ENCODE measurements around the gene GRIA1. TPM values are rescaled to one million over a fixed set of nuclear protein-coding genes. Genes with fewer than 3 reads are reported as not detected.

Gene GRIA1
- total RNA-seq, 4 donors from 2014 or later = 1.7 TPM; not detected in 3

DNA sequence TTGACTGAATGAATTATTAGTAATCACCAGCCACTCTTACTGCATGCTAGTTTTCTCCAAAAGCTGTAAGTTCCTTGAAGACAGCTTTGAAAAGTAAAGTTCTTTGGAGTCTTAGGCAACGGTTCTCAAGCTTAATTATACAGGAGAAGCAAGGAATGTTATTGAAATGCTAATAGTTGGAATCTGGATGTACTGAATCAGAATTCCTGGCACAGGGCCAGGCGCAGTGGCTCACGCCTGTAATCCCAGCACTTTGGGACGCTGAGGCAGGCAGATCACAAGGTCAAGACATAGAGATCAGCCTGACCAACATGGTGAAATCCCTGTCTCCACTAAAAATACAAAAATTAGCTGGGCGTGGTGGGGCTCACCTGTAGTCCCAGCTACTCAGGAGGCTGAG lies 33.4 kb downstream of the GRIA1 start:
- Histone ChIP-seq H3K4me1 (no peaks in the 10 kb centered on the region), H3K9me3 (no peaks in the 10 kb centered on the region), H3K27ac (no peak overlapping the region), H3K27me3 (no peaks in the 10 kb centered on the region), H3K36me3 (no peaks in the 10 kb centered on the region), H3K4me3 (no peak overlapping the region)
- peak in 1 of 3 donors; percentile 47 for DNase-seq
- no peak for TF ChIP-seq CTCF (IDR thresholded peaks at IDR 0.05)
- TF ChIP-seq POLR2A (IDR thresholded peaks at IDR 0.05) = no peak

- Histone ChIP-seq H3K27me3 (no peaks in the 10 kb centered on the region), H3K36me3 (no peaks in the 10 kb centered on the region), H3K4me1 (no peaks in the 10 kb centered on the region), H3K4me3 (no peak overlapping the region), H3K27ac (no peak overlapping the region), H3K9me3 (no peaks in the 10 kb centered on the region)
- TF ChIP-seq CTCF (IDR thresholded peaks at IDR 0.05) (no peak), POLR2A (IDR thresholded peaks at IDR 0.05) (no peak)
- no peak for DNase-seq
These were observed 35.1 kb downstream of the GRIA1 start for GRCh38 chr5:153525536-153525935.

- H3K36me3 ChIP-seq = no peaks in the 10 kb centered on the region
- H3K27me3 ChIP-seq = no peaks in the 10 kb centered on the region
- no peaks in the 10 kb centered on the region for H3K9me3 ChIP-seq
- no peak for DNase-seq
- H3K4me3 ChIP-seq = no peak overlapping the region
- no peak for TF ChIP-seq POLR2A (IDR thresholded peaks at IDR 0.05)
- no peak for TF ChIP-seq CTCF (IDR thresholded peaks at IDR 0.05)
- H3K4me1 ChIP-seq = no peaks in the 10 kb centered on the region
- H3K27ac ChIP-seq = no peak overlapping the region
These were observed 40.1 kb downstream of the GRIA1 start for GRCh38 chr5:153530357-153531143.

DNA sequence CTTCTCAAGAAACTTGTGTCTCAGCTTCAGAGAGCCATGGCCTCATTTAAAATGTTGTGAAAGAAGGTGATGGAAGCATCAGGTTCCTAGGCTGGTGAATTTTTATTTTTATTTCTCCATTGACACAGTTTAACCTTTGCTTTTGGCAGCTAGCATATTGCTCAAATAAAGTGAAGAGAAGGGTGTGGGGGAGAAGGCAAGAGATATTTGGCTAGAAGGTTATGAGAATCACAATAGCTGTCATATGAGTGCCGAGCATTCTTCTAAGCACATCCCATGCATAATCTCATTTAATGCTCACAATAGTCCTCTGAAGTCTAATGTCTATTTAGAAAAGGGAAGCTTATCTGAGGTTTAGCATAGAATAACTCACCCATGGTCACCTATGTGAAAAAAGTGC lies 43.1 kb downstream of the GRIA1 start:
- no peak overlapping the region for H3K4me3 ChIP-seq
- no peaks in the 10 kb centered on the region for H3K36me3 ChIP-seq
- H3K4me1 ChIP-seq = no peaks in the 10 kb centered on the region
- no peak overlapping the region for H3K27ac ChIP-seq
- H3K27me3 ChIP-seq = no peaks in the 10 kb centered on the region
- no peak for DNase-seq
- no peak for TF ChIP-seq POLR2A (IDR thresholded peaks at IDR 0.05)
- TF ChIP-seq CTCF (IDR thresholded peaks at IDR 0.05) = no peak
- no peaks in the 10 kb centered on the region for H3K9me3 ChIP-seq

DNA sequence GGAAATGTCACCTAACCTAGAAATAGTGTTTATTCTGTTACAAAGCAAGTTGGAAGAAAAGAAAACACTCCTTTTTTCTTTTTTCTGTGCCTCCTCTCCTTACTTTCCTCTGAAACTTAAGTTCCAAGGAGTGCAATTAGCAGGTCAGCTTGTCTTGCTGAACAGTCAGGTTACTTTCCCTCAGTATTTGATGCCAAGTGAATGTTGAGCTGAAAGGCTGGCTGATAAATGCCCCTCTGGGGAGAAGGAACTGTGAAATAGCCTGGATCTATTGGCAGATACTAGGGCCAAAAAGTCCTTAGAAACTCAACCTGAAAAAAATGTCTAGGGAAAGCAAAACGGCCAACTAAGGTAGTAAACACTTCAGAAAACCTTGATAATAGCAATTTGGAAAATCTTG lies 43.6 kb downstream of the GRIA1 start:
- H3K4me1 ChIP-seq = no peaks in the 10 kb centered on the region
- H3K27me3 ChIP-seq = no peaks in the 10 kb centered on the region
- H3K36me3 ChIP-seq = no peaks in the 10 kb centered on the region
- TF ChIP-seq CTCF (IDR thresholded peaks at IDR 0.05) (no peak), POLR2A (IDR thresholded peaks at IDR 0.05) (no peak)
- H3K4me3 ChIP-seq = no peak overlapping the region
- H3K27ac ChIP-seq = no peak overlapping the region
- DNase-seq = no peak
- H3K9me3 ChIP-seq = no peaks in the 10 kb centered on the region
